ENCODE results near the gene CFL1.

Gene CFL1

DNA sequence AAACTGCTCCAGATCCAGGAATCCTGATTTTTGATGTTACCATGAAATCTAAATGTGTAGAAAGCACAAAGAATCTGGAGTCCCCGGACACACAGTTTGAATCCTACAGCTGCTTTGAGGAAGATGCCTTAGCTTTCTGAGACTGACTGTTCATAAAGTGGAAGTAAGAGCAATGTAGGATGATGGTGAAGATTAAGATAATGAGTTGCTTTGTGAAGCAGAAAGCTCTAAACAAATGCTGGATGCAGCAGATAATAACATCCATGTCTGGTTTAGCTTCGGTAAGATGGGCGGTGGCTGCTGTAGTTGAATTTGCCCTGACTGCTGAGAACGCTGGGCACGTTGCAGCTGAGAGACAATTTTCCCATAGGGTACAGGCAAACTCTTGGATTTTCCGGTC, 51.0 kb downstream of the CFL1 start:
- no peaks in the 10 kb centered on the region for H3K9me3 ChIP-seq (replicated peaks; ENCODE audit: insufficient read depth, low read length)
- H3F3A ChIP-seq (ENCODE audit: insufficient read depth, low read length), result peaks cover 9% of the 10 kb centered on the region; the same call in 1 of the 2 replicates
- TF ChIP-seq EZH2 (optimal IDR thresholded peaks at IDR 0.05; ENCODE audit: low read depth, low read length), result no peak
- TF ChIP-seq EZH2phosphoT487 (IDR thresholded peaks at IDR 0.05; ENCODE audit: low read length), result no peak
- TF ChIP-seq, protein P1, sequence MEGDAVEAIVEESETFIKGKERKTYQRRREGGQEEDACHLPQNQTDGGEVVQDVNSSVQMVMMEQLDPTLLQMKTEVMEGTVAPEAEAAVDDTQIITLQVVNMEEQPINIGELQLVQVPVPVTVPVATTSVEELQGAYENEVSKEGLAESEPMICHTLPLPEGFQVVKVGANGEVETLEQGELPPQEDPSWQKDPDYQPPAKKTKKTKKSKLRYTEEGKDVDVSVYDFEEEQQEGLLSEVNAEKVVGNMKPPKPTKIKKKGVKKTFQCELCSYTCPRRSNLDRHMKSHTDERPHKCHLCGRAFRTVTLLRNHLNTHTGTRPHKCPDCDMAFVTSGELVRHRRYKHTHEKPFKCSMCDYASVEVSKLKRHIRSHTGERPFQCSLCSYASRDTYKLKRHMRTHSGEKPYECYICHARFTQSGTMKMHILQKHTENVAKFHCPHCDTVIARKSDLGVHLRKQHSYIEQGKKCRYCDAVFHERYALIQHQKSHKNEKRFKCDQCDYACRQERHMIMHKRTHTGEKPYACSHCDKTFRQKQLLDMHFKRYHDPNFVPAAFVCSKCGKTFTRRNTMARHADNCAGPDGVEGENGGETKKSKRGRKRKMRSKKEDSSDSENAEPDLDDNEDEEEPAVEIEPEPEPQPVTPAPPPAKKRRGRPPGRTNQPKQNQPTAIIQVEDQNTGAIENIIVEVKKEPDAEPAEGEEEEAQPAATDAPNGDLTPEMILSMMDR (IDR thresholded peaks at IDR 0.05; ENCODE audit: low read length), result no peak
- no peaks in the 10 kb centered on the region for H4K20me1 ChIP-seq (ENCODE audit: insufficient read depth, low read length)
- peaks cover 9% of the 10 kb centered on the region for H3K4me1 ChIP-seq (ENCODE audit: low read length)
- H3K27me3 ChIP-seq (replicated peaks; ENCODE audit: insufficient read depth, low read length), result peaks cover 19% of the 10 kb centered on the region
- no peaks in the 10 kb centered on the region for H3K79me2 ChIP-seq (ENCODE audit: low read length)
- H3K36me3 ChIP-seq (replicated peaks; ENCODE audit: insufficient read depth, low read length), result no peaks in the 10 kb centered on the region
- H2AFZ ChIP-seq (ENCODE audit: low read length), result no peak overlapping the region
- no peak overlapping the region for H3K27ac ChIP-seq (ENCODE audit: low read length)
- no peak overlapping the region for H3K4me2 ChIP-seq (ENCODE audit: low read depth, low read length)
- no peaks in the 10 kb centered on the region for H3K9me2 ChIP-seq (replicated peaks; ENCODE audit: insufficient read depth, low read length)
- no peak overlapping the region for H3K4me3 ChIP-seq (ENCODE audit: low read length)
- DNase-seq, result no peak
- H3K9ac ChIP-seq (ENCODE audit: low read length), result no peak overlapping the region

Data from MM.1S (cell line).